Left hindlimb (tissue), 1 donor: ENCODE measurements around the gene SEL1L3.

Experiments used
- DNase-seq: peaks from one replicate; pipeline ENCODE4 v3.0.0-alpha.2; 2018

Gene SEL1L3

DNA sequence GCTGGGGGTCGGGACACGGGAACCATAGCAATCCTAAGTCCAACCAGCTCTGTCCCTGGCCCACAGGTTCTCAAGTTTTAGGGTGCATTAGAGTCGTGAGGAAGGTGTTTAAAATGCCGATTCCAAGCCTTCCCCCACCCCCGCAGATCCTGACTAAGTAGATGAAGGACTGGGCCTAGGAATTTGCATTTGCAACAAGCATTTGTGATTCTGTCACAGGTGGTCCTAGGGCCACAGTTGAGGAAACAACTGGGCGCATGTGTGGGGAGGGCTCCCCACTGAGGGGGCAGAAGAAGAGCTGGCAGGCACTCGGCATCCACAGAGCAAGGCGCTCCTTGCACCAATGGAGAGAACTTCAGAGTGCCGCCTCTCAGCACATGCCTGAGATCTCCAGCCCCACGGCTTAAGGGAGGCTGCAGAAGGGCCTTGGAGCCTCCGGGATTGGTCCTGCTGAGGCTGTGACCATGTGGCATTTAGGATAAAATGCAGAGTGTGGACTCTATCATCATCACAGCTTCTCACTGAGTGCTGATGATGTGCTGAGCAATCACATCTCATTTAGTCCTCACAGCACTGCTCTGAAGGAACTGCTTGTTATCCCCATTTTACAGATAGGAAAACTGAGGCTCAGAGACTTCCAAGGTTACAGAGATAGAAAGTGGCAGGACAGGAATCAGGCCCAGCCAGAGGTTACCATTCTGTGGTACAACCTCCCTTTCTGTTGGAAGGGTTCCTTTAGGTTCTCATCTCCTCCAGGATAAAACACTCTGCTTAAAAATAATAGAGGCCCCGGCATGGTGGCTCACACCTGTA, 16.7 kb downstream of the SEL1L3 start:
- DNase-seq: no peak

DNA sequence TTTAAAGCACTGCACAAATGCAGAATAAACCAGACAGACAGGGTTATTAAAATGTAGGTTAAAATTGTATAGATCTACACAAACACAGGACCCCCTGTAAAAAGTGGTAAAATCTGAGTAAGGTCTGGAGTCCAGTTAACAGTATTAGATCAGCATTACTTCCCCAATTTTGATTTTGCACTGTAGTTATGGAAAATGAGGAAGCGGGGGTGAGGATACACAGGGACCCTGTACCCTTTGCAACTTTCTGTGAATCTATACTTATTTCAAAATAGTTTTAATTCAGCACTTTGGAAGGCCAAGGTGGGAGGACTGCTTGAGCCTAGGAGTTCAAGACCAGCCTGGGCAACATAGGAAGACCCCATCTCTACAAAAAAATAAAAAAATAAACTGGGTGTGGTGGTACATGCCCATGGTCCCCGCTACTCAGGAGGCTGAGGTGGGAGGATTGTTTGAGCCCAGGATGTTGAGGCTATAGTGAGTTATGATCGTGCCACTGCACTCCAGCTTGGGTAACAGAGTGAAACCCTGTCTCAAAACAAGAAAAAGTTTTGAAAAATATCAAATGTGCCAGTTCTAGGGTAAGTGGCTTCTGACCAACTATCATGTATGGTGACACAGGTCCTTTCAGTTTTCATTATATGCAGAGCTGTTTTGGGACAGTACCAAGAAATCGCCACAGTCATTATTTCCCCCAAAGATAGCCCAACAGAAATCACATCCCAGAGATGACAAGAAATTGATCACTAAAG, 17.7 kb downstream of the SEL1L3 start:
- DNase-seq: no peak

DNA sequence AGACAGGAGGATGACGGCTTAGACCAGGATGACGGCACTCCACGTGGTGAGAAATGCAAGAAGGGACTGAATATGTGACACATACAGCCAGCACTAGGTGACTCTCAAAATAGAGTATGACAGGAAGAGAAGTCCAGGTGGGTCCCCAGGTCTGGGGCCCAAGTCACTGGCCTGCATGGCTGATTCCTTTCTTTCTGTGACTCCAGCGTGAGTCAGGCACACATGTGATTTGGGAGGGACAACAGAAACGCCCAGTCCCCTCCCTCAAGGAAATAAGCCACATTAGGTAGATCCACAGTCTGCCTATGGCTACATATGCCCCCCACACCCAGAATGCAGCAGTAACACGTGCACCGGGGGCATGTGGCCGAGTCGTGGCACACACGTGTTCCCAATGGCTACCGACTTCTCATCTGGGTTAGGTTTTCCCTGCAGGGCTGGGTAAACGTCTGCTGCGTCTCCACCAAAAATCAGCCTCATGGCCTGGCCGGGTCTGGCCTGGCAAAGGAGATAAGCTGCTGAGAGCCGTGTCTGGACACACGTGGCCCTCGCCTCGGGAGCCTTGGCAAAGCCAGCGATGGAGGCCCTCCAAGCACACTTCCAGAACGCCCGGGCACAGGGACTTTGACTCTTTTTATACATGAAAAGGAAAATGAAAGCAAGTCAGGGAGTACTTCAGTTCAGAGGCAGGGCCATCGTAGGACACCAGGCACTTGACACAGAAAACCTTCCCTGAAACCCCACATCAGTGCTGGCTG, 19.3 kb downstream of the SEL1L3 start:
- no peak for DNase-seq

DNA sequence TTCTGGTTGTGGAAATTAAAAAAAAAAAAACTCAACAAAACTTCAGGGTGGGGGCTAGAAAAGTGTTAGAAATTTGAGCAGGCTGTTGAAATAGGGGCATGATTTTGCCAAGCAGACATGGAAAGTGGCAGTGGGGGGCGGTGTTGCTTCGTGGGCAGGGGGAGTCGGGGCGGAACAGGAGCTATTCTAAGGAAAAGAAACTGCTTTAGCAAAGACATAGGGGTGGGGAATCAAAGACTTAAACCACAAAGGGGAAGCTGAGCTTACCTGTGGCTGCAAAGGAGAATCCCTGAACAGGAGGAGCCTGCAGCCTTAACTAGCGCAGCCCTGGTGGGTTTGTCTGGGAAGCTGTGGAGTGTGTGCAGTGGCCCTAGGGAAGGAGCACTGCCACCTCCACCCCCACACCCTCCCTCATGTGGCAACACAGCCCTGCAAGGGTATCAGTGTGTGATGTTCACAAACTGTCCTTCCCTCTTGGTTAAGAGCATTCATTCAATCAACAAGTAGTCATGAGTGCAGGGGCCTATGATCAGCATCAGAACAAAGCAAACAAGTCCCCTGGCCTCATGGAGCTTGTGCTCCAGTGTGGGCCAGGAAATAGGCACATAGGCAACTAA, 20.5 kb downstream of the SEL1L3 start:
- no peak for DNase-seq

DNA sequence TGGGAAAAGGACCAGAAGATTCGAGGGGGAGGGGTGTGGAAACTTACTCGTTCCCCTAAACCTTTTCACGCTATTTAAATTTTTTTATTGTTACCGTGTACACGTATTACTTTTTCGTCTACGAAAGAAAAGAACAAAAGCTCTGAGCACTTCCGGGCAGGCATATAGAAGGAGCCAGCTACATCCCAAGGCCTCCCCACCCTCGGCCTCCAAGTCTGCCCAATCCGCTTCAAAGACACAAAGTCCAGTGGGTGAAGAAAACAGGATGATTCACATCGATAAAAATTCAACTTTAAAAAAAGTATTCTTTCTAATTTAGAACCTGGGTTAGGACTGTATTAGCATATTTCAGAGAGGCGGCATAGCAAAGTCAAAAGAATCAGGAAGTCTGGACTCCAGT, 23.1 kb downstream of the SEL1L3 start:
- no peak for DNase-seq

DNA sequence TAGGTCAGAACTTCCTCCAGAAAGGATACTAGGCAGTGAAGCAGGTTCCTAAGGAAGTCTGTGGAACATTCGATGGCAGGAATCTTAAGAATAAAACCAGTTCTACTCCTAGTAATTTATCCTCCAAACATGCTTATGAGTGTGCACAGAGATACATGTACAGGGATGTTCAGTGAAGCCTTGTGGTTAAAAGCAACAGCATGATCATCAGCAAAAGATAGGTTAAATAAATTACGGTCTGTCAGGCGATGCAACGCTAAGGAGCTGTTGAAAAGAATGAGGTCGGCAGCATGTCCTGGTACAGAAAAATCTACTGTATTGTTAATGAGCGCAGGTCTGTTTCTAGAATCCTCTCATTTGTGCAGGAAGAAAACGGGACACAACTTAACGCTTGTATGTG, 23.6 kb downstream of the SEL1L3 start:
- no peak for DNase-seq

DNA sequence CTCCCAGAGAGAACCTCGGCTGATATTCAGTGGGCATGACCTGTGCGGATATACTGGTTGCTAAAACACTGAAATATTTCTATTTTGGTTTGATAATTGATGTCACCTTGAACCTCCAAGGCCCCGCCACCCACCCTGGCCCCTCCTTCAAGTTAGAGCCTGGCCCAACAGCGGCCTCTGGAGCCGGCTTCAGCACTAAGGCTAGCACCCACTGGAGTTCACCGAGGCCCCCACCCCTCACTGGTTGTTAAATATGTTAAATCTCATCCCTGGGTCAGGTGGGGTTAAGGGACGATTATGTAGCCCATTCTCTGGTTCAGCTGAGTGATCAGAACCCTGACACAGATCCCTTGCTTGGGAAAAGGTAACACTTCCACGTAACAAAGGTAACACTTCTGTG, 24.3 kb downstream of the SEL1L3 start:
- no peak for DNase-seq

DNA sequence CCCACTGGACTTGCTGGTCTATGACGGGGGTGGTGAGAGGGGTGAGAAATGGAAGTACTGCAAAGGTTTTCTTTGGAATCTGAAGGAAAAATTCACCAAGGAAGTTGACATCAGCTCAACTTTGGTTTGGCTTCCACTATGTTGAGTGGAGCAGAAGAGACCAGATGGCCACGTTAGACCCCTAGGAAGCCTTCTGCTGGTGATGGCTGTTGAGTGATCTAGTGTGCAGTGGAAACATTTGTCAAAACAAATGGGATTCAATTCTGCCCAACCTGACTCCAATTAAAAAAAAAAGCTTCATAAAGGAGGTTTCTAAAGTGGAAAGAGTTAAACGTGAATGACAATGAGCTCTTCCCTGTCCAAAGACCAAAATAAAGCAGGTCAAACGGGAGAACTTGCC, 25.7 kb downstream of the SEL1L3 start:
- no peak for DNase-seq

DNA sequence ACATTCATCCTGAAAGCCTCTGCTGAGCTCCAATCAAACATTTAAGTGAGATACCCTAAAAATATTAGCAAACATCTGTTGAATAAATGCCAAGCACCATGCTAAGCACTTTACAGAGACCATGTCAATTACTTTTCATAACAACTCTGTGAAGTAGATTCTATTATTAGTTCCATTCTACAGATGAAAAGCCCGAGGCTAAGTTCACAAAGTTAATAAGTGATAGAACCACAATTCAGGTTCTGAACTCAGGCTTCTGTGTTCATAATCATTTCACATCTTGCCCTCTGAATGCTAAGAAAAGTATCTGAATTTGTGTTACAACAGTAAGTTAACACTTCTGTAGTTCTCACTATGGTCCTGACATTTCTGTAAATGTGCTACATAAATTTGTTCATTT, 27.4 kb downstream of the SEL1L3 start:
- DNase-seq: no peak

DNA sequence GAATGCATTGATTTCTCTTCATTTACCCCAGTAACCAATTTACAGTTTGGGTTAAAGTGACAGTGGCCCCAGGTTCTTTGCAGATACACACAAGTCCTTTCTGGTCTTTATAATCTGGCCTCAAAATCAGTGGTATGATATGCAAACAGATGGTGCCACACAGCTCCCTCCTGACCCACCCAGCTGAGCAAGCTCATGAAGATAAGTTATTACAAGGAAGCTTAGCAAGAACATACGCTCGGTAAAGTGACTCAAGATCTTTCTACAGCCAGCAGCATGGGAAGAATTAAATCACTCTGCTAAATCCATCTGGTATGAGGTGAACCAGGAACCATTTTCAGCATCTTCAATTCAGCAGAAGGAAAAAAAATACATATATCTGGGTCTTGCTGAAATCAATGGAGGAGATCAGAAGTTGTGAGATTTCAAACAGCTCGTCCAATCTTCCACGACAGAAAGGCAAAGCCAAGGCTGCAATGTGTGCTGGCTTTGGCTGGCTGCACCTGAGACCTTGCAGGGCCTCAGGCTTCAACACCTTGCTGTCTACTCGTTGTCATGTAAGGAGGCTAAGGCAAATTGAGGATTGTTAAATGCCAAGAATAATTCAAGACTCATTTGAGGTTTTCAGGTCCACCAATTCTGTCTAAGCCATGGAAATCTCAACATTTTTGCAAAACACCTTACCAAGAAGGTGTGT, 28.2 kb downstream of the SEL1L3 start:
- DNase-seq: no peak

DNA sequence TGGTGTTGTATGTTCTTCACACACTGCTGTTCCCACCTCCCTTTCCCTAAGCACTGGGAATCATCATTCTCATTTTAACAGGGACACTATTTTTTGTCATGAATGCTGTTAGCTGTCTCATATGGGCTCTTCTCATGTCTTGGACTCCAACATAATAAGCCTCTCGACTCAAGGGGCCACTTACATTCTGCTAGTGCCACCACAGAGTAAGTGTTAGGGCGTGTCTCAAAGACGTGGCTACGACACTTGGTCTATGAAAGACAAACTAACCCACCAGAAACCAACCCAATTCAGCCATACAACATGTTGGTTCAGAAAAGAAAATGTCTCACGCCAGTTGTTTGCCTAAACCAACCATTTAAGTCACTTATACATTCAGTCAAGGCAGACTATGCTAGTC, 32.2 kb downstream of the SEL1L3 start:
- DNase-seq: no peak

DNA sequence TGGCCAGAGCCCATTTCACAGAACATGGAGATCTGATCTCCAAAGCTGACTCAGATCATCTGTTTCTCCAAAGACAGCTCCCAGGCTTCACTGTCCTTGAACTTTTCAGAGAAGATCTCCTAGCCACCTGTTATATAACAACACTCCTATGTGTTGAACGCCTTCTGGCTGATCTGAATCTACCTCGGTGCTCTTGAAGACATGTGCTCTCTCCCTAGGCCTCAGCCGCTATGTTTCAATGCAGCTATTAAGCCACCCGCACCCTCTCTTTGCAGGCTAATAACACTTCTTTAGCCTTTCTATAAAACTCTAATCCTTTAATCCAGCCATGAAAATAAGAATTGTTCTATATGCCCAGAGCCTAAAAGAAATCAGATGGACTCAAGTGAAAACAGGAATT, 34.9 kb downstream of the SEL1L3 start:
- no peak for DNase-seq

DNA sequence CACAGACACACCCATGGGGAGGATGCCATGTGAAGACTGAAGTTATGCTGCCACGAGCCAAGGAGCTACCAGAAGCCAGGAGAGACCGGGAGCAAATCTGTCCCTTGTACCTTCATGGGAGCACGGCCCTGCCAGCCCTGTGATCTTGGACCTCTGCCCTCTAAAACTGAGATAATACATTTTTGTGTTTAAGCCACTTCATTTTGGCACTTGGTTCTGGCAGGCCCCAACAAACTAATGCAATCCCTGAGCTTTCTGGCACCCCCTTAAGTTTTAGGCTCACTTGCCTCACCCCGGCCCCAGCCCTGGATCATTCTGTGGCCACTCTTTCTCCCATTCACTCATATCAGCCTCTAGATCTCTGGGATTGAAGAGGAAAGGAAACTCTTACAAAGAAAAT, 35.4 kb downstream of the SEL1L3 start:
- DNase-seq: no peak

DNA sequence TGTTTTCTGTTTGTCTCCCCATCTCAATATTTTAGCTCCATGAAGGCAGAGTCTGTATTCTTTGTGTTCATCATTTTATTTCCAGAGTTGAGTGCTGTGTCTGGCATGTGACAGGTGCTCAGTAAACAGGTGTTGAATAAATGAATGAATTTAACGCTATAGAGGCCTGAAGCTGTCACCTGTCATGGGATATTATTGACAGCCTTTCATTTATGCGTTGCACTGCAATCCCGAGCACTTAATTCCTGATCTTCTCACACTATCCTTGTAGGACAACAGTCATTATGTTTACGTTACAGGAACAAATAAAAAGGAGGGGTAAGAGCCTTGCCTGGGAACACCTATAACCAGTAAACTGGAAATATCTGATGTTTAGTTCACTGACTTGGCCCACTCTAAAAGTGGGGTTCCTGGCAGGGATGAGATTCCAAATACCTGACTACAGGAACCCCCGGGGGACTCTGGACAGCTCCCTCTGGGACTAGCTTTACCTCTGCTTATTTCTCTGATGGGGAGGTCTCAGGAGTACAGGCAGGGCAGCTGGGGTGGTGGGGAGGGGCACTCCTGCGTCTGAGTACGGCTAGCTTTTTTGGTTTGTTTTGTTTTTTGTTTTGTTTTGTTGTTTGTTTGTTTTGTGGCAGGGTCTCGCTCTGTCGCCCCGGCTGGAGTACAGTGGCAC, 36.6 kb downstream of the SEL1L3 start:
- no peak for DNase-seq

DNA sequence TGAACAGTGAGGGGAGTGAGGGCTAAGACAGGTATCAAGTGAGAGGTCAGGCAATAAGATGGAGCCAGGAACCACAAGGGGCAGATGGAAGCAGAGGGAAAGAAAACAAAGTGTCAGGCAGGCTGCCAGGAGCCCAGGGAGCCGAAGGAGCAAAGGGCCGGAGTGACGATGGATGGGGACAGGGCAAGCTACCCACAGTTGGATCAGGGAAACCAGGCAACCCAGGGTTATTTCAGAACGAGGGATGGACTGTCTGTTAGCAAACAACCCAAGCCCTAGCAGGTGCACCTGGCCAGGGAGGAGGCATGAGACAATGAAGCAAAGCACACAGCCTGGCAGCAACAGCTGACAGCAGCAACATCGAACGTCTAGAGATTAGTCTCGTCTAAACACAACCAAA, 39.2 kb downstream of the SEL1L3 start:
- no peak for DNase-seq

DNA sequence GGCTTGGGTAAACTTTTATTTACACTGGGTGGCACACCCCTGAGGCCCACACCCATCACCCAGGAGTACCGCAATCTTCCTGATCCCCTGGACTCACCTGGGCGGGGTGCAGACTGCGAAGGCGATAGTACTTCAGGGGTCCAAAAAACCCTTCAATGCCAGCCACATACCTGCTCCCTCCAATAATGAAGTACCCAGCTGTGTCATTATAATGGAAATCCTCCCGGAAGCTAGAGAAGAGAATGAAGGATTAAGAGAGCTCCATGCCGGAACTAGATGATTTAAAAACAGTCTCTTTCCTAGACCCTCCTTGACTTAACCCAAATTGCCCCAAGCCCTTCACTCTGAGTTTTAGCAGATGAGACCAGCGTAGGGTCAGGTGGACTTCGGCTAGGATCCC, 40.9 kb downstream of the SEL1L3 start:
- DNase-seq: no peak

DNA sequence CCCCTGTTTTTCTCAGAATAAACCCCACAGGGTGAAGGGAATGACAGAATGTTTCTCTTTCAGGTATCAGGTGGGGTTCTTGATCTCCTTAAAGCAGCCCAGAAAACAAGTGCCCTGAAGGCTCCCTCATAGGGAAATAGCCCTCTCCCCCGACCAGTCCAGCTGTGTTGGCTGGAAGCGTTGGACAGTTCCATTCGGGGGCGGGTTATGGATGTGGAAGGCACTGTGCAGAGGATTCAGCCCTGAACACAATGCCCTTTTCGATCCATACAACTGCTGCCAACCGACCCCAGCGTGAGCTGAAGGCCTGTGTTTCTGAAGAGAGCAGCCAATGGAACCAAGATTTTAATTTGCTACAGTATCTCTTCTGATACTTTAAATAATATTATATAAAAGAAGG, 41.5 kb downstream of the SEL1L3 start:
- no peak for DNase-seq

DNA sequence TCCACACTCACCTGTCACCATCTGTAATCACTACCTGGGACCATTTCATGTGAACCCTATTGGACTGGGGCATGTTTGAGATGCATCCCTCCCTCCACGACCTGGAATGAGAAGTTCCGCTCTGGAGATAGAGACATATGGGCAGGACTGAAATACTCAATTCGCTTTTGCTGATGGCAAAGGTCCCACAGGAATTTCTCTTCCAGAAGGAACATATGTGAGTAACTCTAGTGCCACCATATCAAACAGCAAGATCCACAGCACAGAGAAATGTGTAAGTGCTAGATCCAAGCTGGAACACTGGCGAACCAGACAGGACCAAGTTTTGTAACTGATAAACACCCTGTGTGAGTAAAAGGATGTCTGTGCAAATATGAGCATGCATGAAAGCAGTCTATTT, 43.9 kb downstream of the SEL1L3 start:
- no peak for DNase-seq

DNA sequence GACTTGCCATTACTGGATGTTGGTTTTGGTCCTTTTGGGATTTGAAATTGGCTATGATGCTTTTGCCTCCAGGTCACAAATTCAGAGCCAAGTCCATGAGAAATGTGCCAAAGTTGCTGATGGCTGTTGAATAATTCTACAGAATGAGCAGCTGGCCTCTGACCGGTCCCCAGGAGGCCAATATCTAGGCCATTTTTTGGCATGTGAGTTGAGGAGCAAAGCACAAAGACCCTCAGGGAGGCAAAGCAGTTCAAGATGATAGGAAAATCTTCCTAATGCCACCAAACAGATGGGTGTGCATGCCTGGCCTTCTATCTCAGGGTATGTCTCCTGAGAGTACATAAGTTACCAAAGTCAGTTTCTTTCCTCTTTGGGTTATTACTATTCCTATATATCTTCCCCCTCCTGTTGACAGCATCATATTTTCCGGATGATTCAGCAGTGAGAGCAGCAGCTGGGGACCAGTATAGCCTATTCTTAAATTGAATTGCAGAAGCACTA, 44.4 kb downstream of the SEL1L3 start:
- no peak for DNase-seq

DNA sequence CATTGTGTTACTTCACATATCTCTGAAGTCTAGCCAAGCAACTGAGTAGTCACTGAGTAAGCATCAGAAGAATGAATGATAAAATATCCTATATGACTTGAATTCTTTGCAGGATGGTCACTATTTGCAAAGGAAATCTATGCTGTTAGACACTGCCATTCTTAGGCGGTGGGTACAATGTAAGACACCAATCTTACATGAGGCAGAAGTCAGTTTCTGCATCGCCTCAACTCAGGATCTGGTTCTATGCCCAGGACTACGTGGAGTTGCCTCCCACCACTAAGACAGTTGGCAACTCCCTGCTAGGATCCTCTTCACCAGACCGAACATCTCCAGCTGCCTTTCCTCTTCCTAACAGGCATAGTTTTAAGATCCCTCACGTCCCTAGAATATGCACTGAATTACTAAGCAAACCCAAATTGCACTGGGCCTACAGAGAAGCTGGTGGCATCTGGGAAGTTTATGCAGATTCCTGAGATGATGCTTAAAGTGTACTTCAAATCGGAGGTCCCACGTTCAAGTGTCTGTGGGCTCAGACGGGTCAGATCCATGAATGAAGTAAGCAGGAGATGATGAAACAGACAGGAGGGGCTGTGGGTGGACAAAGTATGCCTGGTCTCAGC, 45.6 kb downstream of the SEL1L3 start:
- DNase-seq: no peak

DNA sequence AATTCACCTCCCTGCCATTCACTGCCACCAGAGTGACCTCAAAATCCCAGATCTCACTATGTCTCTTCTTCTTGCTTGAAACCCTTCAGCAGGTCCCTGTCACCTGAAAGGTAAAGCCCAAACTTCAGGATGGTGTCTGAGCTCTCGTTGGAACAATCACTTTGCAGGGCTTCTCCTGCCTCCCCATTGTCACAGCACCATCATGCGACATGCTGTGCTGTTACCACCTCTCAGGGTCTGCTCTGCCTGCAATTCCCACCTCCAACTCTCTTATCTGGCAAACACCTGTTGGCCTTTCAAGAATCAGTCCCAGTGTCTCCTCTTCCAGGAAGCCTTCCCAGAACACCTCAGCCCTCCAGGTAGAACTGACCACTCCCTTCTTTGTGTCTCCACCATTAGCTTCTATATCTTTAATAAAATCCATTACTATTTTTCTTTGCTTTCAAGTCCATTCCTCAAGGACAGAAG, 46.2 kb downstream of the SEL1L3 start:
- DNase-seq: no peak
